ENCODE data around the gene PLCB4. TPM values are rescaled to one million over a fixed set of nuclear protein-coding genes. Genes with fewer than 3 reads are reported as not detected.
A peak's percentile ranks its signal among the peaks of the same experiment; 100 is the strongest.

Gene PLCB4
- total RNA-seq, 1 donor from 2014 or later, result 30.5 TPM

GRCh38 chr20:9260027-9260426 is 191.1 kb downstream of the PLCB4 start:
- H3K27me3 ChIP-seq (ENCODE audit: low read depth), result no peaks in the 10 kb centered on the region
- no peak overlapping the region for H3K4me3 ChIP-seq
- intact Hi-C loops (cut with micrococcal nuclease), result no loop called here
- H3K4me1 ChIP-seq, result peaks cover 48% of the 10 kb centered on the region
- no peak for TF ChIP-seq CTCF (IDR thresholded peaks at IDR 0.05; ENCODE audit: borderline replicate concordance)
- no peaks in the 10 kb centered on the region for H3K9me3 ChIP-seq (replicated peaks)
- H3K27ac ChIP-seq (replicated peaks), result no peak overlapping the region
- no peak for DNase-seq
- H3K36me3 ChIP-seq, result no peaks in the 10 kb centered on the region

GRCh38 chr20:9261781-9262180 is 192.9 kb downstream of the PLCB4 start:
- Histone ChIP-seq H3K36me3 (no peaks in the 10 kb centered on the region), H3K4me3 (no peak overlapping the region), H3K9me3 (replicated peaks) (no peaks in the 10 kb centered on the region), H3K27ac (replicated peaks) (peak overlapping the region; percentile 72), H3K4me1 (peaks cover 40% of the 10 kb centered on the region), H3K27me3 (ENCODE audit: low read depth) (no peaks in the 10 kb centered on the region)
- intact Hi-C loops (cut with micrococcal nuclease), result no loop called here
- TF ChIP-seq CTCF (IDR thresholded peaks at IDR 0.05; ENCODE audit: borderline replicate concordance), result no peak
- DNase-seq, result no peak

GRCh38 chr20:9262653-9263194 is 193.8 kb downstream of the PLCB4 start:
- no peak for DNase-seq
- H3K27me3 ChIP-seq (ENCODE audit: low read depth), result no peaks in the 10 kb centered on the region
- no peaks in the 10 kb centered on the region for H3K9me3 ChIP-seq (replicated peaks)
- peak overlapping the region; percentile 42 for H3K4me3 ChIP-seq
- H3K27ac ChIP-seq (replicated peaks), result peak overlapping the region; percentile 72
- TF ChIP-seq CTCF (IDR thresholded peaks at IDR 0.05; ENCODE audit: borderline replicate concordance), result no peak
- H3K36me3 ChIP-seq, result no peaks in the 10 kb centered on the region
- intact Hi-C loops (cut with micrococcal nuclease), result no loop called here
- H3K4me1 ChIP-seq, result peaks cover 38% of the 10 kb centered on the region

- Histone ChIP-seq H3K4me3 (no peak overlapping the region), H3K27ac (replicated peaks) (peak overlapping the region; percentile 27), H3K4me1 (peaks cover 43% of the 10 kb centered on the region)
These were observed 200.5 kb downstream of the PLCB4 start for GRCh38 chr20:9269280-9269971.

GRCh38 chr20:9270831-9271230 is 201.9 kb downstream of the PLCB4 start:
- Histone ChIP-seq H3K27me3 (ENCODE audit: low read depth) (no peaks in the 10 kb centered on the region), H3K9me3 (replicated peaks) (no peaks in the 10 kb centered on the region), H3K27ac (replicated peaks) (no peak overlapping the region), H3K4me3 (no peak overlapping the region), H3K4me1 (peaks cover 45% of the 10 kb centered on the region), H3K36me3 (no peaks in the 10 kb centered on the region)
- no peak for DNase-seq
- TF ChIP-seq CTCF (IDR thresholded peaks at IDR 0.05; ENCODE audit: borderline replicate concordance), result no peak
- intact Hi-C loops (cut with micrococcal nuclease), result no loop called here

More at GRCh38 chr20:9269280-9269971, 200.5 kb downstream of the PLCB4 start:
- intact Hi-C loops (cut with micrococcal nuclease), result no loop called here
- no peaks in the 10 kb centered on the region for H3K27me3 ChIP-seq (ENCODE audit: low read depth)
- no peak for DNase-seq
- no peaks in the 10 kb centered on the region for H3K9me3 ChIP-seq (replicated peaks)
- no peak for TF ChIP-seq CTCF (IDR thresholded peaks at IDR 0.05; ENCODE audit: borderline replicate concordance)
- no peaks in the 10 kb centered on the region for H3K36me3 ChIP-seq

Data from left ventricle myocardium inferior (tissue), 1 donor.